DMS 273 (cell line): ENCODE measurements around the gene GABBR2.
A peak's percentile ranks its signal among the peaks of the same experiment; 100 is the strongest.
"Not testable (repeated sequence)": the region's sequence is repeated elsewhere in the genome, so short reads cannot be mapped to it uniquely, and the experiment has no call there.

Experiments
- DNase-seq: peaks from one replicate; lab custom pipeline; 2025; ENCODE audit not compliant: unreplicated experiment; lab: John Stamatoyannopoulos, UW

The GABBR2 gene

GRCh38 chr9:98597236-98597771 lies 111.4 kb downstream of the GABBR2 start:
- peak; percentile 32 for DNase-seq

GRCh38 chr9:98596486-98596885 lies 112.2 kb downstream of the GABBR2 start:
- DNase-seq: peak; percentile 7

GRCh38 chr9:98594546-98595160 lies 114.1 kb downstream of the GABBR2 start:
- DNase-seq: peak; percentile 51

GRCh38 chr9:98593354-98594253 lies 115.1 kb downstream of the GABBR2 start:
- no peak for DNase-seq

- DNase-seq: no peak
These were observed 117.0 kb downstream of the GABBR2 start for GRCh38 chr9:98591696-98592095.

GRCh38 chr9:98590101-98590500 lies 118.6 kb downstream of the GABBR2 start:
- DNase-seq: peak; percentile 11

GRCh38 chr9:98589102-98589501 lies 119.6 kb downstream of the GABBR2 start:
- DNase-seq: no peak

- not testable (repeated sequence) for DNase-seq
These were observed 123.8 kb downstream of the GABBR2 start for GRCh38 chr9:98584853-98585438.

- no peak for DNase-seq
These were observed 124.7 kb downstream of the GABBR2 start for GRCh38 chr9:98584059-98584458.

- no peak for DNase-seq
These were observed 125.3 kb downstream of the GABBR2 start for GRCh38 chr9:98583417-98583816.

GRCh38 chr9:98580956-98581355 lies 127.8 kb downstream of the GABBR2 start:
- no peak for DNase-seq

GRCh38 chr9:98579700-98580099 lies 129.0 kb downstream of the GABBR2 start:
- no peak for DNase-seq

- no peak for DNase-seq
These were observed 131.3 kb downstream of the GABBR2 start for GRCh38 chr9:98577446-98577845.

GRCh38 chr9:98576859-98577258 lies 131.9 kb downstream of the GABBR2 start:
- DNase-seq: no peak

GRCh38 chr9:98576354-98576753 lies 132.4 kb downstream of the GABBR2 start:
- DNase-seq: no peak

GRCh38 chr9:98575379-98576346 lies 133.1 kb downstream of the GABBR2 start:
- no peak for DNase-seq

GRCh38 chr9:98573749-98574278 lies 134.9 kb downstream of the GABBR2 start:
- no peak for DNase-seq

GRCh38 chr9:98572796-98573195 lies 135.9 kb downstream of the GABBR2 start:
- DNase-seq: no peak

GRCh38 chr9:98572054-98572627 lies 136.6 kb downstream of the GABBR2 start:
- no peak for DNase-seq

GRCh38 chr9:98571643-98572042 lies 137.1 kb downstream of the GABBR2 start:
- no peak for DNase-seq
